ENCODE results near the gene CAPZB.

Gene CAPZB

DNA sequence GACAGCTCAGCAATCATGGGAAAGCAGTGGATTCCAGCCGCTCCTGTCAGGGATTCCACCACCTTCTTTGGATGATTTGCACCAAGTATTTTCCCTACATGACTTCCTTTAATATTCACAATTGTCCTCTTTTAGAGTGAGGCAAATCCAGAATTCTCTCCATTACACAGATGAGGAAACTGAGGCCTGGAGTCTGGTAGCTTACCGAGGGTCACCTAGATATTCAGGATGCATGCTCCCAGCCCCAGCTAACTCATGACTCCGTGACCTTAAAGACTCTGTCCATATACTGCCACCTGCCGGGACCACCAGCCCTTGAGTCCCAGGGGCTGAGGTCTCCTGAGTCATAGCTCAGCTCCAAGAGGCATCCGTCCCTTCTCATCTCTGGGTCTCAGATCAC is 80.6 kb downstream of the CAPZB start:
- no peak for DNase-seq

- DNase-seq = no peak
Measured at GRCh38 chr1:19403256-19403655, 82.1 kb downstream of the CAPZB start.

DNA sequence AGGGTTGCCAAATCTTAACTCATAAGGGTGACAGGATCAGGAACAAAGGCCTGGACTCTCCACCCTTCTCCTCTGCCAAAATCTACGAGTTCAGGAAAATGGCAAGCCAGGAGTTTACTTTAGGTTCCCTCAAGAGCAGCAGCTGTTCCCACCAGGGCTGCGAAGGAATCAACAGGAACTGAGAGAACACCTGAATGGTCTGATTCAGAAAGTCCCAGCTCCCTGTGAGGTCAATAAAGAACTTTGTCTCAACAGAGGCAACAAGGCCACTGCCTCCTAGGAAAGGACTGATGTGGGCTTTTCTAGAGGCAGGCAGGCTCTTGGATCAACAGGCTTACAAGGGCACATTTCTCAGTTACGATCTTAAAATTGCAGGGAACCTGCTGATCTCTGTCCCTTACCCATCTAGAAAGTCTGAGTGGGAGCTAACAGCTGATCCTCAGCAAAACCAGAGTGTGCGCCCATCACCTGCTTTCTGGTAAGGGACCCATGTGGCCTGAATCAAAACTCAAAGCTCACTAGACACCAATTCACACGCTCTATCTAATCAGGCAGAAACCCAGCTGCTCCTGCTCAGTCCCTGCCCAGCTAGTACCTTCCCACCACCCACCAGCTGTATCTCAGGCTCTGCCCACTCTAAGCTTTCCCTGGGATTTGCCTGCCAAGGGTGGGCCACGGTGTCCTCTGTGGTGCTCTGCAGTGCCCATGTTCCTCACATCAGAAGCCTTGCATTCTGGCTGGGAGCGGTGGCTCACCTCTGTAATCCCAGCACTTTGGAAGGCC is 83.1 kb downstream of the CAPZB start:
- DNase-seq = no peak

DNA sequence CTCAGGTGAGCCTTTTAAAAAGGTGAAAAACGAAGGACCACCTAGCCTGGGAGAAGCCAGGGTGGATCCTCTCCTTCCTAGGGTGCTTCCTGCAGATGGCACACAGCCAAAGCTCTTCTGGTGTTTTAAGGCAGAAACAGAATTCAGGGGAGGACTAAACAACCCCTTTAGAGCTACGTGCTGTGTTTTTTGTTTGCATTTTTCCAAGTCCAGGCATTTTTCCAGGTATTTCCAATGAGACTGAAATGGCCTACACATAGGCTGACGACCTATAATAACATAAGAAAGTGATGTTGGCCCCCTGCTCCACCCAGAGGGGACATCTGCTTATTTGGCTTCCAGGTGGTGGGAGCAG is 83.8 kb downstream of the CAPZB start:
- no peak for DNase-seq

GRCh38 chr1:19400875-19401534 is 84.3 kb downstream of the CAPZB start:
- DNase-seq = peak; percentile 34

DNA sequence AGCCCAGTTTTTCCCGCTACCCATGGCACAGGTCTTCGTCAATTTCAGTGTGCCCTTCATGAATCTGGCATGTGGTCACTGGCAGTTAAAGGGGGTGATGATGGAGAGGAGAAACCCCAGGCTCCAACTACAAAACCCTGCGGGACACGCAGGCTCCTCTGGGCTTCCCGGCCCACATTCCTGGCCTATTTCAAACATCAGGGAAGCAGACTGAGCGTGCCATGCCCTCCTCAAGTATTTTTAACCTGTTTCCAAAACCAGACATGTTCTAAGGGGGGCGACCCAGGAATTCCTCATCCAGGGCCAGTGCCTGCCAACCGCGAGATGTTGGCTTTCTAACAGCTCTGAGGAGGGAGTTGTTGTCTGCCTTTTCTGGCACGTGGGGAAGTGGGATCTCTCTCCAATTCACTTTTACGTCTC is 85.1 kb downstream of the CAPZB start:
- DNase-seq = peak; percentile 50

GRCh38 chr1:19398309-19398760 is 87.0 kb downstream of the CAPZB start:
- peak; percentile 95 for DNase-seq

GRCh38 chr1:19397217-19397945 is 88.0 kb downstream of the CAPZB start:
- DNase-seq = no peak

DNA sequence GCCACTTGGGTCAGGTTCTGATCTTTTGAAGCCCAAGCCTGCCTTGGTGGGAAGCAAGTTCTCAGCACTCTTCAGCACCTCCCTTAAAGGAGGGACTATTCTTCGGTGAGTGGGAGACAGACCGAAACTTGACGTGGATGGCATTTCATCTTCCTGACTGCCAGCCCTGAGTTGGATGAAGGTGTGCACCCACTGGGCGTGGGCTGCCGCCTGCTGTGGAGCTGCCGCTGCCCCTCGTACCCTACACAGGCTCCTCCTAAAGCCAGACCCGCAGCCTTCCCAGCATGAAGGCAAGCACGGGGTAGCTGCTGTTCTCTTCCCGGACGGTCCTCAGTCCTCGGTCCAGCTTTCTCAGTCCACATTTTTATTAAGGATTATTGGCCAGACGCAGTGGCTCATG is 89.1 kb downstream of the CAPZB start:
- DNase-seq = no peak

DNA sequence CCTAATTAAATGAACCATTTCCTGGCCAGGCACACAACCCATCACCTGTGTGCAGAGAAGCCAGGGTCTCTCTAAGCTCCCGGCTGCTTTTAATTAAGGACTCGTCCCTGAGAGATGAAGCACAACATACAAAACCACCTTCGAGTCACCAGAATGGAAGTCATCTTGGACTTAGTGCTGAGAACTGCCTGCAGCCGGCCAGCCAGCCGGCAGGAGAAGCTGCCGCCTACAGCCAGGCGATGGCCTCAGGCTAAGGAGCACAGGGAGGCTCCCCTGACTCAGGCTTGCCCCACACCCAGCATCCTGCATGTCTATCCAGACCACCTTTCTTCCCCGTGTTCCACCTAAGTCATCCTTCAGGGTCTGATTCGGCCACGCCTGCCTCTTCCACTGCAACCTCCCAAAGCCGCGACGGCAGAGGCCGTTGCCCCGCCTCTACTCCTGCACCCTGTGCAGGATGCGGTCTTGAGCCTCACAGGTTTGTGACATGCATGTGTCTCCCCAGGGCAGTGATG is 89.6 kb downstream of the CAPZB start:
- peak; percentile 69 for DNase-seq

GRCh38 chr1:19393046-19393445 is 92.3 kb downstream of the CAPZB start:
- no peak for DNase-seq

DNA sequence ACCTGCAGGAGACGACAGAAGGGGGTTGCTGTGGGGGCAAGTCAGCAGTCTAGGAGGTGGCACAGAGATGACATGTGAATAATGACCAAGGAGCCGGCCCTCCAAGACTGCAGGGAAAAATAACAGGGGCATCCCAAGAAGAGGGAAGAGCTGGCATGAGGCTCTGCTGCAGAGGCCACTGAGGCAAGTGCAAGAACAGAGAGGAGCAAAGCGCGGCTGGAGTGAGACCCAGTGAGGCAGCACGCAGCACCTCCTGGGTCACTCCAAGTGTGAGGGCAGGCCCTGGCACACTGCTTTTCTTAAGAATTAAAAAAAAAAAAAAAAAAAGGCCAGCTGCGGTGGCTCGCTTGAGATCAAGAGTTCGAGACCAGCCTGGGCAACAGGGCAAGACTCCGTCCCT is 93.1 kb downstream of the CAPZB start:
- no peak for DNase-seq

- no peak for DNase-seq
Measured at GRCh38 chr1:19391596-19391981, 93.8 kb downstream of the CAPZB start.

GRCh38 chr1:19390901-19391595 is 94.3 kb downstream of the CAPZB start:
- DNase-seq = peak; percentile 91

- no peak for DNase-seq
Measured at GRCh38 chr1:19390166-19390850, 95.0 kb downstream of the CAPZB start.

- no peak for DNase-seq
Measured at GRCh38 chr1:19388980-19389379, 96.4 kb downstream of the CAPZB start.

- DNase-seq = no peak
Measured at GRCh38 chr1:19387045-19387467, 98.3 kb downstream of the CAPZB start.

- peak; percentile 53 for DNase-seq
Measured at GRCh38 chr1:19385869-19386591, 99.3 kb downstream of the CAPZB start.

- no peak for DNase-seq
Measured at GRCh38 chr1:19385221-19385620, 100.1 kb downstream of the CAPZB start.

GRCh38 chr1:19384772-19385187 is 100.6 kb downstream of the CAPZB start:
- DNase-seq = no peak

DNA sequence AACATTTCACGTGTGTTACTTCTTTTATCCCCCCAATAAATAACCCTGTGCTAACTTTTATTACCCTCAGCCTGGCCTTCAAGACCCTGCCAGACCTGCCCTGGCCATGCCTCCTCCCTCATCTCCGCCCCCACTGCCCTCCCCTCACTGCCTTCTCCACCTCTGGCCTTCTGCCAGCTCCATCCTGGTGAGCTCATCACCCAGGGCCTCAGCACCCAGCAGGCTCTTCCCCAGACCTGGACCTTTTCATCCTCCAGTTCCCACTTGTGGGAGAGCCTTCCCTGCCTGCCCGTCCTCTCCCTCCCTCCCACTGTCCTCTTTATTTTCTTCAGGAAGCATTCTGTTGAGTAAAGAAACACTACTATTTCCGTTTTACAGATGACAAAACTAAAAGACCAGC is 101.2 kb downstream of the CAPZB start:
- peak; percentile 37 for DNase-seq

All from fibroblast of skin of abdomen (primary cell).